HUES6 (cell line): Measurements from ENCODE around the gene LRRC28.

Experiments used
- H3K27ac ChIP-seq: 2 replicates; pipeline ENCODE4 v1.7.0; 2013; ENCODE audit warnings: low read depth, mild to moderate bottlenecking, low read length, inconsistent platforms
- H3K27me3 ChIP-seq: 2 replicates; pipeline ENCODE4 v1.6.1; 2013; ENCODE audit warnings: low read length; ENCODE audit not compliant: control insufficient read depth, insufficient read depth
- H3K36me3 ChIP-seq: 2 replicates; pipeline ENCODE4 v1.6.1; 2013; ENCODE audit warnings: low read length; ENCODE audit not compliant: control insufficient read depth, insufficient read depth
- H3K4me1 ChIP-seq: 2 replicates; pipeline ENCODE4 v1.6.1; 2013; ENCODE audit warnings: low read length; ENCODE audit not compliant: control insufficient read depth, insufficient read depth
- H3K4me3 ChIP-seq: 2 replicates; pipeline ENCODE4 v1.5.1; 2013; ENCODE audit warnings: low read depth, low read length
- H3K9ac ChIP-seq: one replicate; pipeline ENCODE4 v1.6.1; 2013; ENCODE audit warnings: mild to moderate bottlenecking, low read length
- H3K9me3 ChIP-seq: 2 replicates; pipeline ENCODE4 v1.6.1; 2013; ENCODE audit warnings: low read depth, low read length; ENCODE audit not compliant: control insufficient read depth, insufficient read depth

Gene LRRC28

DNA sequence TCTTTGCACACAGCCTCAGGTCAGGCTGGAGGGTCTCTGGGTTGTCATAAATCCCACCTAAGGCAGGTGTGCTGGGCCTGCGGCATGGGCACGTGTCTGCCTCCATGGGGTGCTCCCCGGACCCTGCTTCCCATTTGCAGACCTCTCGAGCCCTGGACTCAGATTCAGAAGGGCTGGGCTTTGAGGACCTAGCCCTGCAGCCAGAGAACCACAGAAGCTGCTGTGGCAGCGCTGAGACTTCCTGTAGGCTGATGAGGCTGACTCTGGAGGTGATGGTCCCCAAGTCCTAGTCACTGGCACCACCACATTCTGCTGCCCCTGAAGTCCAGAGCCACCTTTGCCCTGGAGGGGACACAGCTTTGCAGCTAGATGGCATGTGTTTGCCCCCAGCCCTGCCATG, 156.4 kb downstream of the LRRC28 start:
- Histone ChIP-seq H3K9ac (no peak overlapping the region), H3K27me3 (no peaks in the 10 kb centered on the region), H3K27ac (no peak overlapping the region), H3K4me1 (no peaks in the 10 kb centered on the region; the same call in 1 of the 2 replicates), H3K9me3 (no peaks in the 10 kb centered on the region), H3K4me3 (no peak overlapping the region), H3K36me3 (no peaks in the 10 kb centered on the region)

GRCh38 chr15:99408236-99409096, 157.2 kb downstream of the LRRC28 start:
- Histone ChIP-seq H3K27ac (no peak overlapping the region), H3K4me1 (no peaks in the 10 kb centered on the region; the same call in 1 of the 2 replicates), H3K27me3 (no peaks in the 10 kb centered on the region), H3K9me3 (no peaks in the 10 kb centered on the region), H3K9ac (no peak overlapping the region), H3K36me3 (no peaks in the 10 kb centered on the region), H3K4me3 (no peak overlapping the region)

DNA sequence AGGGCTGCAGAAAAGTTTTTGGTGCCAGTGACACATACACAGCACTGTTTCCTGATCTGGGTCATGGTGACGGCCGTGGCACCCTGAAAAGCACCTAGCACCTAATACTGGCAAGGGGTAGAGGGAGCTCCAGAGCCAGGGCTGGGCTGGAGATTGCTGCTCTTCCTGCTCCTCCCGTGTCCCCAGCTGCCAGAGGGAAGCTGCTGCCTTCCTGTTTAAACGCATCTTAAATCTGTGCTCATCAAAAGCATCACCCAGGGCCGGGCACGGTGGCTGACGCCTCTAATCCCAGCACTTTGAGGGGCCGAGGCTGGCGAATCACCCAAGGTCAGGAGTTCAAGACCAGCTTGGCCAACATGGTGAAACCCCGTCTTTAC, 157.8 kb downstream of the LRRC28 start:
- Histone ChIP-seq H3K27me3 (no peaks in the 10 kb centered on the region), H3K4me1 (no peaks in the 10 kb centered on the region; the same call in 1 of the 2 replicates), H3K9me3 (no peaks in the 10 kb centered on the region), H3K36me3 (no peaks in the 10 kb centered on the region), H3K4me3 (no peak overlapping the region), H3K27ac (no peak overlapping the region), H3K9ac (no peak overlapping the region)

DNA sequence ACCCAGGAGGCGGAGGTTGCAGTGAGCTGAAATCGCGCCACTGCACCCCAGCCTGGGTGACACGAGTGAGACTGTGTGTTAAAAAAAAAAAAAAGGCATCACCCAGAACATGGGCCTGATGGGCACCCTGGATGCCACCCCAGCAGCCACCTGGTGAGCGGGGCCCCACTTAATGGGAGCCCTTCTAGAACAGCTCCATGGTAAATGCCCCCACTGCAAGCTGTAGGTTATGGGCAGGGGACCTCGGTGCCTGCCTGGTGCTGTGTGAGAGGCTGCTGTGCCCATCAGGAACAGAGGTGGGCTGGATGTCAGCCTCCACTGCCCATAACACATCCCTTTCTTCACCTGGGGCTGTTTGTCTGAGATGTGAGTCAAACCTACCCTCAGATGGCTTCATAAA, 158.3 kb downstream of the LRRC28 start:
- H3K4me1 ChIP-seq = no peaks in the 10 kb centered on the region

GRCh38 chr15:99410477-99410876, 159.2 kb downstream of the LRRC28 start:
- no peak overlapping the region for H3K4me3 ChIP-seq
- no peak overlapping the region for H3K9ac ChIP-seq
- H3K4me1 ChIP-seq = no peaks in the 10 kb centered on the region
- no peaks in the 10 kb centered on the region for H3K36me3 ChIP-seq
- no peaks in the 10 kb centered on the region for H3K27me3 ChIP-seq
- H3K9me3 ChIP-seq = no peaks in the 10 kb centered on the region
- H3K27ac ChIP-seq = no peak overlapping the region

More for the DNA sequence above, 158.3 kb downstream of the LRRC28 start:
- no peak overlapping the region for H3K4me3 ChIP-seq
- no peak overlapping the region for H3K9ac ChIP-seq
- H3K27me3 ChIP-seq = no peaks in the 10 kb centered on the region
- no peaks in the 10 kb centered on the region for H3K9me3 ChIP-seq
- no peaks in the 10 kb centered on the region for H3K36me3 ChIP-seq
- H3K27ac ChIP-seq = no peak overlapping the region

DNA sequence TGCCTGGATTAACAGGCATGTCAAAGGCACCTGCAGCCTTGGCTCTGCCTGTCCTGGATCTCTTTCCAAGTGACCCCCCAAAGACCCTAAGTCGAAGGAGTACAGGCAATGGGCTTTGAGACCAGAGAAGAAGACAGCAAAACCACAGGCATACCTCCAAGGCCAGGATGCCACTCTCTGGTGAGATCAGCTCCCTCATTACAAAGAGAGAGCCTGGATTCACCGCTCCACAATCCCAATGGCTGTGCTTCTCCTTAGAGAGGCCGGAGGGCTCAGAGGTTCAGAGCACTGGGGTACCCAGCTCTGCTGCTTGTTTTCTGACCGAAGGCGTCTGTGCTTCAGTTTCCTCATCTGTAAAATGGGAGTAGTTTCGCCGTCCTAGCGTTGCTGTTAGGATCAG, 160.0 kb downstream of the LRRC28 start:
- no peaks in the 10 kb centered on the region for H3K27me3 ChIP-seq

DNA sequence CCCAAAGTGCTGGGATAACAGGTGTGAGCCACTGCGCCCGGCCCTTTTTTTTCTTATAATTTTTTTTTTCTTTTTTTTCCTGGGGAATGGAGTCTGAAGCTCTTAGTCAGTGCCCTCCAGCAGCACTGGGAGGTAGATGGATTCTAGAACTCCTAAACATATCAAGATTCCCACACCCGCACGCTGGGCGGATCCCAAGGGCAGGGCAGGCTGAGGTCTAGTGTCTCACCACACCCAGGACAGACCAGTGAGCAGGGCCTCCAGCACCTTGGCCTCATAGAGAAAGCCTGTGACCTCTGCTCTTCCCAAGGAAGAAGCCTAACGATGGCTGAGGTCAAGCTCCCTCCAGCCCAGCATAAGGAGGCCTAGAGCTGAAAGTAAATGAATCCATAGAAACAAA, 160.8 kb downstream of the LRRC28 start:
- H3K36me3 ChIP-seq = no peaks in the 10 kb centered on the region
- no peak overlapping the region for H3K27ac ChIP-seq
- H3K4me3 ChIP-seq = no peak overlapping the region
- no peaks in the 10 kb centered on the region for H3K9me3 ChIP-seq
- H3K4me1 ChIP-seq = peaks cover 7% of the 10 kb centered on the region; the same call in 1 of the 2 replicates
- no peak overlapping the region for H3K9ac ChIP-seq
- H3K27me3 ChIP-seq = no peaks in the 10 kb centered on the region

More for the DNA sequence above, 160.0 kb downstream of the LRRC28 start:
- no peaks in the 10 kb centered on the region for H3K9me3 ChIP-seq
- H3K27ac ChIP-seq = no peak overlapping the region
- no peaks in the 10 kb centered on the region for H3K36me3 ChIP-seq
- no peak overlapping the region for H3K4me3 ChIP-seq
- no peak overlapping the region for H3K9ac ChIP-seq
- peaks cover 2% of the 10 kb centered on the region; the same call in 1 of the 2 replicates for H3K4me1 ChIP-seq

DNA sequence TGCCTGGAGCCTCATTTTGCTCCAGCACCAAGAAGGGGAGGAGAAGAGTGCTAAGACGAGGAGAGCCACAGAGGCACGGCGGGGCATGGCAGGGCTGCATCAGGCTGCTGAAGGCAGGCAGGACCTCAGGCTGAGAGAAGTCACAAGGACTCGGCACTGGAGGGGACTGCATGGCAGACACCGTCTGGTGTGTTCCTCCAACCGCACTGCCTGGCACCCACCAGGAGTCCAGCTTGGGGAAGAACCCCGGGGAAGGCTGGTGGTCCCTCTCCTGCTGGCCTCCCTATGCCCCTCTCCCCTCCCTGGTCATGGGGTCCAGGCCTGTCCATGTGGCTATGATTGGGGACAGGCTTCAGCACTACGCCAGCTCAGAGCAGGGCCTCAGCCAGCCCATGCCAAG, 161.3 kb downstream of the LRRC28 start:
- H3K27me3 ChIP-seq = no peaks in the 10 kb centered on the region
- no peak overlapping the region for H3K27ac ChIP-seq
- H3K4me1 ChIP-seq = peaks cover 7% of the 10 kb centered on the region; the same call in 1 of the 2 replicates
- no peak overlapping the region for H3K4me3 ChIP-seq
- H3K9ac ChIP-seq = no peak overlapping the region
- no peaks in the 10 kb centered on the region for H3K9me3 ChIP-seq
- no peaks in the 10 kb centered on the region for H3K36me3 ChIP-seq

DNA sequence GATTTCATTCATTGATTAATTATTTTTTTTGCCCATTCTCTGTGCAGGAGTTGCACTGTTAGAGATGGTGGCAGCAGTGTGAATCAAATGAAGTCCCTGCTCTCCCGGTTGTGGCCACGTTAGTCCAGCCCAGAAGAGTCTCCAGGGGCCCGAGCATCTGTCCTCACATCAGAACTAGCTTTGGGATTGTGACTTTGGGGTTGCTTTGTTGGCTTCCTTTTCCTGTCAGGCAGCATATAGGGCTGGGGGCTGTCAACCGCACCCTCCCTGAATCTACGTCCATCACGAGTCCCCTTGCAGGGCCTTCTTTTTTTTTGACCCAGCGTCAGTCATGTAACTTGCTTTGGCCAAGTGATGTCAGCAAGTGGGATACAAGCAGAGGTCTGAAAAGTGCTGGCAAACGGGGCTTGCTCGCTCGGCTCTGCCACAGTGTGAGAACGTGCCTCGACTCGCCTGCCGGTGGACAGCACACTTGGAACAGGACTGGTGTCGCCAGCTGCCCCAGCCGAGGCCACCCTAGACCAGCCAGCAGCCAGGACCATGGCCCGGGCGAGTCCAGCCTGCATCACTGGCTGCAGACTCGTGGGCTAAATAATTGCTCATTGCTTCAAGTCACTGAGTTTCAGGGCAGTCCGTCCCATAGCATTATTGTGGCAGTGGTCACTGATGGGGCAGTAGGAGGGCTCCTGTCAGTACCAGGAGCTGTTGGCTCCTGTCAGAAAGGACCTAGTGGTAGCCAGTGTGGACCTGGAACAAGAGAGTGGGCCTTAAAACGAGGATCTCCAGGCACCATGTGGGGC, 162.9 kb downstream of the LRRC28 start:
- H3K4me3 ChIP-seq = no peak overlapping the region
- no peak overlapping the region for H3K27ac ChIP-seq
- H3K36me3 ChIP-seq = no peaks in the 10 kb centered on the region
- peaks cover 7% of the 10 kb centered on the region; the same call in 1 of the 2 replicates for H3K4me1 ChIP-seq
- H3K9ac ChIP-seq = no peak overlapping the region
- H3K9me3 ChIP-seq = no peaks in the 10 kb centered on the region
- no peaks in the 10 kb centered on the region for H3K27me3 ChIP-seq

- no peak overlapping the region for H3K9ac ChIP-seq
- no peak overlapping the region for H3K27ac ChIP-seq
- H3K27me3 ChIP-seq = no peaks in the 10 kb centered on the region
- H3K4me1 ChIP-seq = peaks cover 7% of the 10 kb centered on the region; the same call in 1 of the 2 replicates
- H3K4me3 ChIP-seq = no peak overlapping the region
- H3K36me3 ChIP-seq = no peaks in the 10 kb centered on the region
- no peaks in the 10 kb centered on the region for H3K9me3 ChIP-seq
Measured at GRCh38 chr15:99414755-99415731, 163.8 kb downstream of the LRRC28 start.
